ENCODE measurements around the gene PBX1.
"Not testable (repeated sequence)": the region's sequence is repeated elsewhere in the genome, so short reads cannot be mapped to it uniquely, and the experiment has no call there.

The PBX1 gene

GRCh38 chr1:164649146-164649545 lies 90.2 kb downstream of the PBX1 start:
- TF ChIP-seq, protein P1, sequence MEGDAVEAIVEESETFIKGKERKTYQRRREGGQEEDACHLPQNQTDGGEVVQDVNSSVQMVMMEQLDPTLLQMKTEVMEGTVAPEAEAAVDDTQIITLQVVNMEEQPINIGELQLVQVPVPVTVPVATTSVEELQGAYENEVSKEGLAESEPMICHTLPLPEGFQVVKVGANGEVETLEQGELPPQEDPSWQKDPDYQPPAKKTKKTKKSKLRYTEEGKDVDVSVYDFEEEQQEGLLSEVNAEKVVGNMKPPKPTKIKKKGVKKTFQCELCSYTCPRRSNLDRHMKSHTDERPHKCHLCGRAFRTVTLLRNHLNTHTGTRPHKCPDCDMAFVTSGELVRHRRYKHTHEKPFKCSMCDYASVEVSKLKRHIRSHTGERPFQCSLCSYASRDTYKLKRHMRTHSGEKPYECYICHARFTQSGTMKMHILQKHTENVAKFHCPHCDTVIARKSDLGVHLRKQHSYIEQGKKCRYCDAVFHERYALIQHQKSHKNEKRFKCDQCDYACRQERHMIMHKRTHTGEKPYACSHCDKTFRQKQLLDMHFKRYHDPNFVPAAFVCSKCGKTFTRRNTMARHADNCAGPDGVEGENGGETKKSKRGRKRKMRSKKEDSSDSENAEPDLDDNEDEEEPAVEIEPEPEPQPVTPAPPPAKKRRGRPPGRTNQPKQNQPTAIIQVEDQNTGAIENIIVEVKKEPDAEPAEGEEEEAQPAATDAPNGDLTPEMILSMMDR (conservative IDR thresholded peaks at IDR 0.05): no peak
- no peak overlapping the region for H3K27ac ChIP-seq

DNA sequence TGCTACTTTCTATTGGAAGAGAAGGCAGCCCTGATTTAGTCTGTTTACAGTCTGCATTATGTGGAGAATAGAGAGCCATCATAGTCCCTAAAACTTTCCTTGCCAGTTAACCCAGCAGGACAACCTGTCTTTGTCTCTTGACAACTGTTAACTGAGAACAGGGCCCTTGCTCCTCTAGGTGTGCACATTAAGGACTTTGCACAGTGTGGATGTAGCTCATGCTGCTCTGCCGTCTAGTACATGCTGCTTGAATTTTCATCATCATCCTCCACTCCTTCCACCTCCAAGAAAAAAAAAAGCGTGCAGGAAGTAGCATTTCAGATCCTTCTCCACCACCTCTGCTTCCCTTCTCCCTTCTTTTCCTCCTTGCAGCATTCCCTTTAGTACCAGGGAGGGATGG lies 91.5 kb downstream of the PBX1 start:
- no peak overlapping the region for H3K27ac ChIP-seq
- TF ChIP-seq, protein P1 (conservative IDR thresholded peaks at IDR 0.05): no peak

DNA sequence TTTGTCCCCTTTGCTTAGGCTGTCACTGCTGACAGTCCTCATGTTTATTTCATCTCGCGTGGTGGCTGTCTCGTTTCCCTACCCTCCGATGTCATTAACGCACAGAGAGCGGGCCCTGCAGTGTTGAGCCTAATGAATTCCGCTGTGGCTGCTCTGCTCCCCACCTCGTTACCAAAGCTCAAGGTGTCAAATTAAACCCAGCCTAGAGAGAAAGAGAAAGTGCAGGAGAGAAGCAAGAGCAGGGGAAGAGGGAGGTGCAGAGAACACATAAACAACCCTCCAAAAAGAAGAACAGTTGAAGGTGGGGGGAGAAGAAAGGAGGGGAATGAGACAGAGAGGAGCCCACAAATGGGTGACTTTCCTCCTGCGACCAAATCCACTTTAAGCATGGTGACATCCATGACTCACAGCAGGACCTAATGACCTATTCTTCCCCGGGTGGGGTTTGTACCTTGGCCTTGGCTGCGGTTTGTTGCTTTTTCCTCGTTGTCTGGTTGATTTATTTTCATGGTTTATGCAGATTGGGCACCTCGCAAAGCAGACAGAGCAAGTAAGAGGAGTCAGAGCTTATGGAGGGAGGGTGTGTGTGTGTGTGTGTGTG lies 92.5 kb downstream of the PBX1 start:
- TF ChIP-seq, protein P1 (conservative IDR thresholded peaks at IDR 0.05): no peak
- no peak overlapping the region for H3K27ac ChIP-seq

DNA sequence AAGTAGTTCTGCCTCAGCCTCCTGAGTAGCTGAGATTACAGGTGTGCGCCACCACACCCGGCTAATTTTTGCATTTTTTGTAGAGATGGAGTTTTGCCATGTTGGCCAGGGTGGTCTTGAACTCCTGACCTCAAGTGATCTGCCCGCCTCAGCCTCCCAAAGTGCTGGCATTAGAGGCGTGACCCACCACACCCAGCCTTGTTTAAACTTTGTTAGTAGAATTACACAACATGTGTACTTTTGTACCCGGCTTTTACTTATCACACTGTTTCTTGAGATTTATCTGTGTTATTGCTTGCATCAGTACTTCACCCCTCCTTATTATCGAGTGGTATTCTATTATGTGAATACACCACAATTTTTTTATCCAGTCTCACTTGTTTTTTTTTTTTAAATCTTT lies 94.0 kb downstream of the PBX1 start:
- not testable (repeated sequence) for H3K27ac ChIP-seq

- H3K27ac ChIP-seq: no peak overlapping the region
- TF ChIP-seq, protein P1 (conservative IDR thresholded peaks at IDR 0.05): no peak
These were observed 94.7 kb downstream of the PBX1 start for GRCh38 chr1:164653705-164654104.

GRCh38 chr1:164654200-164654599 lies 95.2 kb downstream of the PBX1 start:
- no peak overlapping the region for H3K27ac ChIP-seq
- TF ChIP-seq, protein P1 (conservative IDR thresholded peaks at IDR 0.05): no peak

DNA sequence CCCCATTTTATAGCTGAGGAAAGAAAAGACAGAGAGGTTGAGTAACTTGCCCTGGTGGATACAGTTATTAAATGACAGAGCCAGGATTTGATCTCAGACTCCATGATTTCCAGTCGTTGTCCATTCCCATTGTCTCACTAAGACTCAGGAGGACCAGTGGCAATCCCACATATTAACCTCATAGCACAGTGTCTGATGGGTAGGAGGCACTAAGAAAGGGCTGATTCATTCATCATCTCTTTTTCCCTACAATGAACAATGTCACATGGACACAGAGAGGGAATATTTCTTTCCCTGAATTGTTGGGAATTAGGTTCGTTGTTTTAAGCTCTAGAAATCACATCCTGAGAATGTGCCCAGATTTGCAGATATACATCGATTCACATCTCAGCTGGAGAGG lies 99.9 kb downstream of the PBX1 start:
- peak overlapping the region; percentile 78 for H3K27ac ChIP-seq
- TF ChIP-seq, protein P1 (conservative IDR thresholded peaks at IDR 0.05): no peak

DNA sequence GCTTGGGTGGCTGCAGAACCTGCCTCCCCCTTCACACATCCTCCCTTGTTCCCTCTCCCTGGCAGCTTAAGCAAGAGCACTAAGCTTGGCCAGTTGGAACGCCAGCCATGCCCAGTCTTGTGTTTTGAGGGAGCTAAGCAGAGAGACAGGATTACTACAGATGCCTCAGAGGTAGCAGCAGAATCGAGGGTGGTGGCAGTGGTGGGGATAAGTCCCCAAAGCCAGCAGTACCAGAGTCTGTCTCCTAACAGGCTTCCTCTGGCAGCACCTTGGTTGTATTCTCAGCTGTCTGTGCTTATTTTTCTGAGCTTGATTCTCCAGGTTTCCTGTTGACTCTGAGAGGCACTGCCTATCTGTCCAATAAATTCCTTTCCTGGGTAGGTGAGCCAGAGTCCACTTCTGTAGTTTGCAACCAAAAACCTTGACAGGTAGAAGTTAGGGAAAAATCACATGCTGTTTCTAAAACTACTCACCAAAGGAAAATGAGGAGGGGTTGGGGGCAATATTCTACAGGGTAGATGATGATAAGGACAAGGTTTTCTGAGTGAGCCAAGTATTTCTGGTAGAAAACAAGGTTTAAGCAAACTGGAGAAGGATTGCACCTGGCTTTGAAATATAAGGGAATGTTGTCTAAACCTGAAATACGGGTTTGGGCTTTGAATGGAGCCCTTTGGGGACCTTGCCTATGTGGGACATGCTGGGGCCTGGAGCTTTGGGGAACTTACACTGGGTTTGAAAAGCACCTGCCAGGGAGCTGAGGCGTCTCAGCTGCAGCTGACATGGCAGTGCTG lies 100.8 kb downstream of the PBX1 start:
- TF ChIP-seq, protein P1 (conservative IDR thresholded peaks at IDR 0.05): no peak
- H3K27ac ChIP-seq: peak overlapping the region; percentile 78

Measured in VCaP (cell line).